Fibroblast of lung (primary cell): ENCODE data around the gene KCTD5.

Experiments
- EZH2 ChIP-seq: IDR thresholded peaks from 2 replicates; pipeline ENCODE4 v1.5.1; 2012; ENCODE audit warnings: low read length, control low read depth, mild to moderate bottlenecking; ENCODE audit errors: missing control alignments
- TF ChIP-seq, protein P1 (sequence below), 2 donors: IDR thresholded peaks in 1 of 2; conservative IDR thresholded peaks in 1 of 2; 1 replicate in 1 of 2; 2 replicates in 1 of 2; pipeline ENCODE4 v1.5.1; 2011 to 2012; ENCODE audit warnings: low read length in 2 of 2, control low read depth in 1 of 2, inconsistent platforms in 1 of 2, low read depth in 1 of 2, mild to moderate bottlenecking in 1 of 2

GRCh38 chr16:2710711-2711231, 28.4 kb downstream of the KCTD5 start:
- TF ChIP-seq, protein P1, sequence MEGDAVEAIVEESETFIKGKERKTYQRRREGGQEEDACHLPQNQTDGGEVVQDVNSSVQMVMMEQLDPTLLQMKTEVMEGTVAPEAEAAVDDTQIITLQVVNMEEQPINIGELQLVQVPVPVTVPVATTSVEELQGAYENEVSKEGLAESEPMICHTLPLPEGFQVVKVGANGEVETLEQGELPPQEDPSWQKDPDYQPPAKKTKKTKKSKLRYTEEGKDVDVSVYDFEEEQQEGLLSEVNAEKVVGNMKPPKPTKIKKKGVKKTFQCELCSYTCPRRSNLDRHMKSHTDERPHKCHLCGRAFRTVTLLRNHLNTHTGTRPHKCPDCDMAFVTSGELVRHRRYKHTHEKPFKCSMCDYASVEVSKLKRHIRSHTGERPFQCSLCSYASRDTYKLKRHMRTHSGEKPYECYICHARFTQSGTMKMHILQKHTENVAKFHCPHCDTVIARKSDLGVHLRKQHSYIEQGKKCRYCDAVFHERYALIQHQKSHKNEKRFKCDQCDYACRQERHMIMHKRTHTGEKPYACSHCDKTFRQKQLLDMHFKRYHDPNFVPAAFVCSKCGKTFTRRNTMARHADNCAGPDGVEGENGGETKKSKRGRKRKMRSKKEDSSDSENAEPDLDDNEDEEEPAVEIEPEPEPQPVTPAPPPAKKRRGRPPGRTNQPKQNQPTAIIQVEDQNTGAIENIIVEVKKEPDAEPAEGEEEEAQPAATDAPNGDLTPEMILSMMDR (conservative IDR thresholded peaks at IDR 0.05 in 1 of 2, IDR thresholded peaks at IDR 0.05 in 1 of 2; ENCODE audit: low read depth in 1 of 2, low read length in 2 of 2) = no peak
- no peak for TF ChIP-seq EZH2
